Loucy (cell line): ENCODE results near the gene CSPG4.

Source experiments
- CTCF ChIP-seq: fragments of 200-600 bp; sonication (generic); conservative IDR thresholded peaks from 2 replicates; pipeline ENCODE4 v1.5.1; 2014; ENCODE audit warnings: mild to moderate bottlenecking, antibody characterized with exemption, low read length
- EZH2phosphoT487 ChIP-seq: fragments of 200-600 bp; IDR thresholded peaks from 2 replicates; pipeline ENCODE4 v1.6.1; 2018; ENCODE audit warnings: antibody characterized with exemption, mild to moderate bottlenecking, moderate library complexity, borderline replicate concordance

- TF ChIP-seq CTCF (no peak), EZH2phosphoT487 (no peak)
Observed at GRCh38 chr15:75671730-75672602, 40.7 kb downstream of the CSPG4 start.
